NCI-H2107 (cell line): ENCODE measurements around the gene DLK1.

Experiments
- DNase-seq: peaks from one replicate; lab custom pipeline; 2025; lab: John Stamatoyannopoulos, UW

The DLK1 gene

DNA sequence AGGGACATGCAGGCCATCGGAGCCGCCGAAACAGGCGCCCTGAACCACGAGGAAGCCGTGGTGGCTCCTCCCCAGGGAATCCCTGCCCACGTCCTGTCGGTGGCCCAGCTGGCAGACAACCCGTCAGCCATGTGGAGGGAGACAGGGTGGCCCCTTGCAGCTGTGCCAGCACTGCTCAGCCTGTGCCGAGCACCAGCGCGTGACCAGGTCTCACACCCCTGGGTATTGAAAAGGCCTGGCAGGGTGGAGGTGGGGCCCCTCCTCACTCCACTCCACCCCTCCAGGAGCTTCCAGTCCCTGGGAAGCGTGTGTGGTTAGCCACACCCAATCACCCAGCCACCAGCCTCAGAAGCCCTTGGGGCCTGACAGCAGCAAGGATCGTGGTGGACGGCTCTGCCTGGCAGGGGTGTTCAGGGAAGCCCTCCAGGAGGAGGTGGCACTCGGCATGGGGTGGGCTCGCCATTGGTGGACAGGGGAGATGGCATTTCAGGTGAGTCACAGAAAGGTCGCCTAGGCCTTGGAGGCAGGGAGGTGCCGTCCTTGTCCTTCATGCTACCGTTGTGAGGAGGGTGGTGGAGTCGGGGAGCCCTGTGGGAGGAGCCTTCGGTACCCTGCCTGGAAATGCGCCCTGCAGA is 12.3 kb upstream of the DLK1 start:
- peak; percentile 86 for DNase-seq

DNA sequence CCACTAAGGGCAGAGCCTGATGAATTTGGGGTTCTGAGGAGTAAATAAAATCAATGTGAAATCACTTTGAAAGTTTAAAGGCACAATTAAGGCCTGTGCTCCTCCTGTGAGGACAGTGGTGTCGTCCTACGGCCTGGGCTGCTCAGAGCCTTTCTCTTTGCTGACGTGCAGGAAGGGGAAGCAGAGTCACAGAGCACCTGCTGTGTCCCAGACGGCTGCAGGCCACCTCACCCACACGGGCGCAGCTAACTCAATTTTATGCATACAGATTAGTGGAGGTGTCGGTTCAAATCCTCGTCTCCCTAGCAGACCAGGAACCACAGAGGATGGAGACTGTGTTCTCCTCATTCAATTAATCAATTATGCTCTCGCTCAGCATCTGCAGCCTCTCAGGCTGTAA is 11.4 kb upstream of the DLK1 start:
- DNase-seq, result no peak

DNA sequence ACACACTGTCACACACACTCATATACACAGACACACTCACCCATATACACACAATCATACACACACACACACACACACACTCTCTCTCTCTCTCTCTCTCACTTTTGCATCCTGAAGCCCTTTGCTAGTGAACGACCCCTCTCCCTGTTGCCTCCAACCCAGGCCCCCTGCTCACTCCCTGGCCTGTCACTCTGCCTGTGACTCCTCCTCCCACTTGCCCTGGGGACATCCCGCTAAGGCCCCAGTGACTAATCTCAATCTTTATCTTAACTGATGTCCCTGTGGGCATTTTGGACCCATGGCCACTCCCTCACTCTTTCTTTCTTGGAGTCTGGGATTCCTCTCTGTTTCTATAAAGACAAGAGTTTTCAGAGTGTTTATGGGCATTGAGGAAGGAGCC is 10.9 kb upstream of the DLK1 start:
- DNase-seq, result no peak

DNA sequence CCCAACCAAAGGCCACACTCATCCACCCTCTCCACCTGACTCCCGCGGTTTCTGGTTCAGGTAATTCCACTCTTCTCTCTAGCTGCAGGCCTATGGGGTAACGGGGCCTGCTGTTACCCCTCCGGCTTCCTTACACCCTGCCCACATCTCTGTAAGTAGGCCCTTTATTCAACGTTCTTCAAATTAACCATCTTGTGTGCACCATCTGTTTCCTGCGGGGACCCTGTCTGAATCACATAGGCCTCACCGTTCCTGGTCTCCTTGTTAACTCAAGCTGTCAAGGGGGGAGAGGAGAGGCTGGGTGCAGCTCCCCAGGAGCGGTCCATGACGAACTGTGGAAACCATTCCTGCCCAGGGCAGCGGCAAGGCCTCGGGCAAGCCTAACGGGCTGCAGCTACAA is 9.3 kb upstream of the DLK1 start:
- DNase-seq, result no peak

DNA sequence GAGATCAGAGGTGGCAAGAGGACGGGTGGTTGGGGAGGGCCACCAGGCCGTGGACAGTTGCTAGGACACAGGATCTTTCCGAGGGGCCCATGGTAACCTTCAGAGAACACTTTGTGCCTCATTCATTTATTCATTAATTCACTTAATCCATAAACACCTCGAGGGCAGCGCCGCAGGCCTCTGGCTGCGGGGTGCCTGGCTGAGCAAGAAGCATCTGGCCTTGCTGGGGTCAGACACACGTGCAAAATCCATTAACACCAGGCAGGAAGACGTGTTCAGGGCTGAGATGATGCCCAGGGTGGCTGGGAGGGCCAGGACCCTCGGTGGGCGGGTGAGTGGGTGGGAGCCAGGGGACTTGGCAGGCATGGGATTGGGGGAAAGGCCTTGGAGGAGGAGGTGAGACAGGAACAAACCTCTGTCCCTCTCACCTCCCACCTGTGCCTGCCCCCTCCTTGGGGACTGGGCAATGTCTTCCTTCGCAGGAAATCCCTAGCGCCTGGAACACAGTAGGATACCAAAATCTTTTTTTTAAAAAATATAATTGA is 6.6 kb upstream of the DLK1 start:
- DNase-seq, result no peak

DNA sequence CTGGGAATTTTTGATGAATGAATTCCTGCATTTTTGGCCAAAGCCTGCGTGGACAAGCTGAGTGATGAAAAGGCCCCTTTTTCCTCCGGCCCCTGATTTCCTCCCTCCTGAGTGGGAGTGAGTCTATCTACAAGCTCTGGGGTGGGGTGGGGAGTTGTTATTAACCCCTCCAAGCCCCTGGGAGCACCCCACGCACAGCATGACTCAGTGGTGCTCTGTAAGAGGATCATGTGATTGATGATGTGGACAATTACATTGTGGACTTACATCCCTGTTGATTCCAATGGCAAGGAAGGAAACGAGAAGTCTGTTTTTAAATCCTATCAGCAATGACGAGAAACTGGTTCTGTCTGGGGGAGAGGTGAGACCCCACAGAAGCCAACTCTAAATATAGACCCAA is 5.1 kb upstream of the DLK1 start:
- DNase-seq, result no peak

DNA sequence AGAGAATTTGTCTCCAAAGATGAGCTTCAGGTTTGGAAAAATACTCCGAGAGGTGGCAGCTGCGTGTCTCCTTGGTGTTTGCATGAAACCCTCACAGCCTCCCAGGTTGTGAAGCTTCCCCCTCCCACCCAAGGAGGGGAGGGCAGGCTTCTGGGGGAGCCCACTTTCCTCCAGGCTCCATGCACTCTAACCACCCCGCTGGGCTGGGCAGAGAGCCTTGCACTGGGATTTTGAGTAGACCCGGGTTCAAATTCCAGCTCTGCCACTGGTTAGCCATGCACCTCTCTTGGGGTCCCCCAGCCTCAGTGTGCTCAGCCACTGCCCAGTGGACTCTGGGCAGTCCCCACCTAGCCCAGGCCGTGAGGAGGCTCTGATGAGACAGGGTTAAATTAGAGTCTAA is 4.3 kb upstream of the DLK1 start:
- no peak for DNase-seq

DNA sequence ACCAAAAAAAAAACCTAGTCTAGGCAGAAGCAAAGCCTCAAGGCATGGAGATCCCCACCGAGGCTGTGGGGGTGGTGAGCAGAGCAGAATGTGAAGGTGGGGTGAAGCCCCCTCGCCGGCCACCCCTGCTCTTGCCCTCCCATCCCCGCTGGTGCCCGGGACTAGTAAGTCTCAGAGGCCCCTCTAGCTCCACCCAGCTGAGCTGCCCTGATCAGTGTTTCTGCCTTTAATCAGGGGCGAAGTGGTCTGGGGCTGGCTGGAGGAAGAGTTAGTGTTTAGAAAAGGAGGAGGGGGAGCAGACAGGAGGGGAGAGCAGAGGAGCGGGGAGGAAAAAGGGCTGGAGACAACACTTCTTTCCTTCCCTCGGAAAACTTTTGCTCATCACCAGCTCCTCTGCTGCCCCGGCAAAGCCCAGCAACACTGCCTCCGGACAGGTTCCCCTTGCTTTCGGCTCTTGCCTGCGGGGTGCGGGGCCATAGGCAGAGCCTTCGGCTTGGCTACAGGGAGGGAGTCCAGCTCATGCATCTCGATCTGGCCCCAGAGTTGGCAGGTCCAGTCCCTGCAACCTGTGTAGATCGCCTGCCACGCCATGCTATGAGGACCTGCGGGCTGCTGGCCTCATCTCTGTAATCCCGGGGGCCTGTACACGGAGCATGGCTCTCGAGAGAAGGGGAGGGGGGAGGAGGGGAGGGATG is 3.4 kb upstream of the DLK1 start:
- DNase-seq, result no peak

DNA sequence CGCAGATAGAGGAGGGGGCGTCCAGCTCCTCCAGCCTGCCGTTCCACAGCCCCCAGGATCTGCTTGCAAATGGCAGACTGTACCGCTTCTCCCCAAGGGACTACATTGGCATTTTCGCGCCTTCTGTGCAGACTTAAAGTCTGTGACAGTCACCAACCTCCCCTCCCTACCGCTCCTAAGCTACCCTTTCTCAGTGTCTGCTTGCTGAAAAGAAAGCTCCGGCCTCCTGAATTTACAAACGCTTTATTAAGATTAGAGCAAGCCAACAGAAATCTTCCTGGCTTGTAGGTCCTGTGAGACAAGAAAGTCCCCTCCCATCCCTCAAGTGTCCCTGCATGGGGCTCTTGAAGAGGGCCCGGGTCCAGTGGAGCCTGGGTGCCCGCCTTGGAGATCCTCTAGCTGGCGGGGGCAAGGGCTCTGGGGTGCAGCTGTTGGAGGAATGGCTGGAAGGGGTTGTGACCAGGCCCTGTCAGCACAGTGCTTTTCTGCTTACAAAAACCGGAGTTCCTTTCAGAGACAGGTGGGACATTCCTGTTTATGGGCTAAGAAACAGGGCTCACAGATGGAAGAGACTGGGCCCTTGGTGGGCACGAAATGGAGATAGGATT is 2.8 kb upstream of the DLK1 start:
- DNase-seq, result no peak

DNA sequence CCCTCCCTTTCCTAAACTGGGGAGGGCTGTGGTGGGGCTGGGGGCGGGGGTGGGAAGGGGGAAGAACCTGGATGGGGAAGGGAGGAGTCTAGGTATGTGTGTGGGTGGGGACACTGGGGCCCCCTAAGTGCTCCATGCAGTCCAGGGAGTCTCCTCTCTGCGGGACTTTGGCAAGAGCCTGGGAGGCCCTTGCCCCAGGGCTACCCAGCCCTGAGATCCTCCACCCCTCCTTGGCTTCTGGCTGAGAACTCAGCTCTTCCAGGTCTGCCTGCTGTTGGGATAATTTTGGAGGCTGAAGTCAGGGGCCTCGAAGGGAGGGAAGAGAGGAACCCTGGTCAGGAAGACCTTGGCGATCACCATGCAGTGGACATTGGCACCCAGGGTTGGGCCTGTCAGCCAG is 2.2 kb upstream of the DLK1 start:
- no peak for DNase-seq

DNA sequence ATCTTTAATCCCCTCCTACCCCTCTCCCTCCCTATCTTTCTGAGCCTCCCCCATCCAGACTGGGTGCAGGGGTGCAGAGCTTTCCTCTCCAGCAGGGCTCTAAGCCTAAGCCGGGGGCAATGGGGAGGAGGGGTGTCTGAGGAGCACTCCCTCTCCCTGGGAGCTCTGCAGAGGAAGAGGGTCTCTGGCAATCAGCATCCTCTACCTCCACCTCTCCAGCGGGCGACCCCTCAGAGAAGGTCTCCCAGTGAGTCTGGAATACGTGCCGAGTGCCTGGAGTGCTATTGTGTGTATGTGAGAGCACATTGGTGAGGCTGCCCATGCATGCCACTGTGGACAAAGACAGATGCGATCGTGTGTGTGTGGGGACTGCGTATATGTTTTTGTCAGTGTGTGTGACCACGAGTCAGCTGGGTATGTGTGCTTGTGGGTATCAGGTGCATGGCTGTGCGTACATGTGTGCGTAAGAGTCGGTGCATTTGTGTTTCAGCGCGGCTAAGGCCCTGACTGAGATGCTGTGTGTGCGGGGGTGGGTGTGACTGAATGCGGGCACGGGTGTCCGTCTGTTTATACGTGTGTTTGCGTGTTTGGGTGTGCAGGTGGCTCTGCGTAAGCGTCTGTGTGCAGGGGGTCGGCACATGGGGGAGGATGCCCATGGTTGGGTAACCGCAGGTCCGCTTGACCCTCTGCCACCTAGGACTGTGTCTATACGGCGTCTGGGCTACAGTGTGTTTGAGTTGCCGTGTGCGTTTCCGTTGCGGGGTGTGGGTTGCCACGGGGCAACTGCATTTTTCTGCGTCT is 905 bp upstream of the DLK1 start:
- no peak for DNase-seq

DNA sequence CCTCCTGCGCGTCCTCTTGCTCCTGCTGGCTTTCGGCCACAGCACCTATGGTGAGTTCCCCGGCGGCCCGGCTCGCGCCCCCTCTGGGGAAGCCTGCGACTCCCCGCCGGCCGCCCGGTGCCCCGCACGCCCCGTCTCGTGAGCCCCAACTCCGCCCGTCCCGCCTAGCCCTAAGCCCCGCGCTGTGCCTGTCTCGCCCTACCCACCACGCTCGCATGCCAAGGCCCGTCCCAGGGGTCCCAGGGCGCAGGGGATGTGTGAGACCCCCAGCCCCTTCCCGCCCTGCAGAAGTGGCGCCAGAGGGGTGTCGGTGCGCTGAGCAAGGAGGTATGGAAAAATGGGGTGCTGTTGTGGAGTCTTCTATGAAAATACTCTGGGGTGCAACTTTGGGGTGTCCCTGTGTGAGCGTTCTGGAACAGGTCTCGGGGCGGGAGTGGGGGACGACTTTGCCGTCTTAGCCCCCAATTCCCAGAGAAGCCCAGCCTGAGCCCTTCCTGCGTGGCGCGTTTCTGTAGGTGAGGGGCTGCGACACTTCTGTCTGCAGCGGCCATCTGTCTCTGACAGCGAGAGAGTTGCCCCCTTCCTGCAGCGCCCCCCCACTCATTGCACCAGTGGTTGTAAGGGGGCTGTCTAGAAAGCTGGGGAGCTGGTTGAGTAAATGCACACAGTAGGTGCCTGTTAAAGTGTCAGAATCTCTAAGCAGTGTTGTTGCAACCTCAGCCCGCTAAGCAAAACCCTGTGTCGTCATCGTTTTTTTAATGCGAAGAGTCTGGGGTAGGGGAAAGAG is 587 bp downstream of the DLK1 start:
- DNase-seq, result no peak

DNA sequence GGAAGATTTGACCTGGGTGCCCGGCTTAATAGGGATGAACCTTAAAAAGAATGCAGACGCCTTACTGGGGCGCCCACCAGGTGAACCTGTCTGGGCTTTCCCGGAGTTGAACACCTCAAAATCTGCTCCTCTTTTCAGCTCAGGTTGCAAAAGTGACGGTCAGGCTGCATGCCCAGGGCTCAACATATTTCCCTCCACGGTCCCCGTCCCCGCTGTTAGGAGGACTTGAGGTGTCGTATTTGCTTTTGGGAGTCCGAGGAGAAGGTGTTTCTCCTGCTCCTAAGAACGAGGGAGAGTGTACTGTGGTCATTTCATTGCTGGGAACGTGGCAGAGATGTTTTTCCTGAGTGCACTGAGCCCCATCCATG is 1.2 kb downstream of the DLK1 start:
- no peak for DNase-seq

DNA sequence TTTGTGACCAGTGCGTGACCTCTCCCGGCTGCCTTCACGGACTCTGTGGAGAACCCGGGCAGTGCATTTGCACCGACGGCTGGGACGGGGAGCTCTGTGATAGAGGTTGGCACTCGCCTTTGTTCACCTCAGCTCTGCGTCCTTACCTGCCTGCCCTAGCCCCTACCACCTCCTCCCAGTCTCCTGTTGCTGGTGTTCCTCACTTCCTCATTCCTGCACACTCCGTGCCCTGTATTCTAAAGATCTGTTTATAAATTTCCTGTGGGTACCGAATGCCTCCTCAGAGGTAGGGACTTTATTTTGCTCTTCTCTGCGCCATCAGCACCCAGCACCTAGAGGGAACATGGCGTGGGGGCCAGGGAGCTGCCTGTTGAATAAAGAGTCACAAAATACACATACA is 2.3 kb downstream of the DLK1 start:
- DNase-seq, result no peak

DNA sequence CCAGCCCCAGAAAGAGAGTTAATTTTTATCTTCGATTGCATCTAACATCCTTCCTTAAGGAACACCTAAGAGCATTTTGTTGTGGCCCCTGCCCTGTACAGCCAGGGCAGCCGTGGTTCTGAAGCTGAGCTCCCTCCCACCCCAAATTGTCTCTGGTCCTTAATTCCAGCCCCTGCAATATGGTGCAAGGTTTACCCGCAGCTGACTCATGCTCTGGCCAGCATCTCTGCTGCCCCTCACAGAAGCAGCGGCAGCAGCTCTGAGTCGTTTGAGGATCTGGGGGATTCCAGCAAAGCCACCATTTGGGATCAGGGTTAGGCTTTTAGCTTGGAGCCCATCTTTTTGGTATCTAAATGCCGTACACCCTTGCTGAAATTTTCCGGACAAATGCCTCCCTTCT is 3.3 kb downstream of the DLK1 start:
- DNase-seq, result no peak

DNA sequence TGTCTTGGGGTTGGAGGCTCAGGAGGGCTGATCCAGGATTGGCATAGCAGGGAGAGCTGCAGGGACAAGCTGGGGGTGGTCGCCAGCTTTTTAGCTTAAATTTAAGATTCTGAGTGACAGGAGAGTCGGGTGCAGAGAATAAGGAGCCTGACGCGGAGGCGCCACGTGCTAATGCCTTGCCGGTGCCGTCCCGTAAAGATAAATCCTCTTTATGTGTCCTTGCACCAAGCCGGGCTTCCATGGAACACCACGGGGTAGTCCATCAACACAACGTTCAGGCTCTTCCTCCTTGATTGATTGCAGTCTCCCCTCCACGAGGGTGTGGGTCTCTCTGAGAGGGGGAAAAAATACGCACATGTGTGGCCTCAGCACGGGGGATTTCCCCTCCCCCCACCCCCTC is 3.9 kb downstream of the DLK1 start:
- DNase-seq, result no peak

DNA sequence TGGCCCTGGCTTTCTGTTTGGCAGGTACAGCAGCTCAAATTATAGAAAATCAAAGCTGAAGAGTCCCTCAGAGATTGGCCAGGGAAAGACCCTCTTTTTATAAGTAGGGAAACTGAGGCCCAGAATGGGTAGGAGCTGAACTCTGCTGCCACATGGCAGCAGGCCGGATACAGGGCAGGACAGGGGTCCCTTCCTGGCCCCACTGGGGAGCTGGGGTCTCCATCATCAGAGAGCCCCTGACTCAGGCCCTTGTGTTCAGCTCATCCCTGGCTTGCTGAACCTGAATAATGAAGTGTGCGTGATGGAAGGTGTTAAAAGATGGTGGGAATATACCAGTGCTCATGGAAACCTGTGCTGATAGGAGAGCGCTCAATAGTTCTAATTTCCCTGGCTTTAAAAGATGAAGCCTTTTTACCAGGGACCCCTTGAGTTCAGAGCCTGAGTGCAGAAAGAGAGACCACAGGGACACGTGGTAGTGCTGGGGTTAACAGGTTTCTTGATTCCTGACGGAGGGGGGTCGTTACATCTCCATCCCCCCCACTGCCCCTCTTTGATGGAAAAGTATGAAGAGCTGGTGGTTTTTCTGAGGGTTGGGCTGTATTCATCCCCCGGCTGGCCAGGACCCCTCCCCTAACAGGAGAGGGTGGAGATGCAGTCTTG is 4.4 kb downstream of the DLK1 start:
- DNase-seq, result no peak

DNA sequence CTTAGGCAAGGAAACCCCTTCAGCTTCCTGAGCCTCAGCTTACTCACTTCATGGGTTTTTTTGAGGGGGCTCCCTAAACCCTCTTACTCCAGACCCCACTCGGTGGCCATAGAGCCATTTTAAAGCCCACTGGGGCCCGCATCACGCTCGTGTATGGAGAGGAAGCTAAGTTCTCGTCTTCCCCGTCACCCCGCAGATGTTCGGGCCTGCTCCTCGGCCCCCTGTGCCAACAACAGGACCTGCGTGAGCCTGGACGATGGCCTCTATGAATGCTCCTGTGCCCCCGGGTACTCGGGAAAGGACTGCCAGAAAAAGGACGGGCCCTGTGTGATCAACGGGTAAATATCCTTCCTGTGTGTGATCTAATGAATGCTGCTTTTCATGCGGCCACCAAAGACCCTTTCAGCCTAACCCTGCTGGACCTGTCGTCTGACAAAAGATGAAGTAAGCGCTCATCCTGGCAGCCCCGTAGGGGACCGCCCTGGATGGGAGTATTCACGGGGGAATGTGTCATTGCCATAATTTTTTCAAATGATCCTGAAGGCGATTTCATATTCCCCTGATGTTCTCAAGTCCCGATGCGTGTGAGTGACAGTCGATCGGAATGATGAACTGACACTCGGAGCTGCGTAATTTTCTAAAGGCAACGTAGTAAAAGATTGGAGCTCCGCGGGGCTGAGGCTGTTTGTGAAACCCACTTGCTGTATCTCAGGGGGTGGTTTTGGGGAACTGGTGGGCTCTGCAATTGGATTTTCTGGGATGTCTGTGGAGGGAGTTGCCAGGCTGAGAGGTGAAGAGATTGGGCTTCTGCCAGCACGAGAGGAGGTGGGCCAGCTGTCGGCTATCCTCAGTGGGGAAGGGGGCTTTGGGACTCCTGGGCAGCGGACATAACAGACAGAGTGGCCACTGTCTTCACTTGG is 5.4 kb downstream of the DLK1 start:
- no peak for DNase-seq

DNA sequence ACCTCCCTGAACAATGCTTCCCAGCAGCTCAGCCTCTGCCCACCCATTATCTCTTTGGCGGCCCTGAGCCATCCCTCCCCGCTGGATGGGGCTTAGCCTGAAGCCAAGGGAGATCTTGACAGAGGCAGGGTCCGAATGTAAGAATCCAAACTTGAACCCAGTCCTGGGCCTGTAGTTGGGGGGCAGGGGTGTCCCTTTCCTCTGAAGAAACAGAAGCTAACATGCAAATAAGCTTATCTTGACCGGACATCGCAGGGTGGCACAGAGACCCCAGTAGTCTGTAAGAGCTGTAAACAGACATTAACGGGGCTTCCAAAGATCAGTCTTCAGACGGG is 6.0 kb downstream of the DLK1 start:
- no peak for DNase-seq

DNA sequence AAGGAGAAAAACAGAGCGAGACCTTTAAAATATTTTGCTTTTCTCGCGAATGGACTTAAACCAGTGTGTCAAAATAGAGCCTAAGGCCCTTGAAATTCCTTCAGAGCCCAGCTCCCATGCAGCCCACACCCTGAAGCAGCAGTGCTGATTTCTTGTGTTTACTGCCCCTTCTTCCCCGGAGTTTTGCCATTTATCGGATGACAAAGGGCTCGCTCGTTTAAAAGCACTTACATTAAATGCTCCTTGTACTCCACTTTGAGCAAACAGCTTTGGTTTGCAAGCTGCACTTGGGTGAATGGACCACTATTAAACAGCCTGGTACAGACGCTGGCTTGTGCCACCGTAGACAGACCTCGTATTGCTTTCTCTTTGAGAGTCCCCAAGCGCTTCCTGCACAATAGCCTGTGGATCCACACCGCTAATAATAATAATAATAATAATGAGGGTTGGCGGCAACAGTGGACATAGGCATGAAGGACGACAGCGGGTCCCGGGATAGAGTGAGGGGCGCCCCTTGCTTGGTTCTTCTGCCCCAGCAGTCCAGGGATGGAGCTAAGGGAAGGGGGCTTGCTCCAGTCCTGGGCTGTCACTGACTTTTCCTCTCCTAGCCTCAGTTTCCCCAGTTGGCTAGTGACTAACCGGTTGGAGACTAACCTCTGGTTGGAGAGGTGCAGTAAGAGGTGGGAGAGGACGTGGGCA is 6.6 kb downstream of the DLK1 start:
- no peak for DNase-seq
